Cardiac atrium fibroblast (primary cell): ENCODE measurements around the gene DOCK9. TPM values are rescaled to one million over a fixed set of nuclear protein-coding genes. Genes with fewer than 3 reads are reported as not detected.

Source experiments
- total RNA-seq: library from RNA; depleted of rRNA; stranded (reverse); fragments of >200 nt; gene quantifications from 2 replicates; pipeline ENCODE4 v1.2.3, GENCODE V29; 2015

DOCK9 gene
- total RNA-seq = 31.2 and 38.2 TPM in 2 replicates

GRCh38 chr13:98977568-98978265, at the start of gene DOCK9:
Gene DOCK9, minus strand, starts transcription at chr13:98978064. Its CDS starts 155 bp downstream, at chr13:98977909.

DNA sequence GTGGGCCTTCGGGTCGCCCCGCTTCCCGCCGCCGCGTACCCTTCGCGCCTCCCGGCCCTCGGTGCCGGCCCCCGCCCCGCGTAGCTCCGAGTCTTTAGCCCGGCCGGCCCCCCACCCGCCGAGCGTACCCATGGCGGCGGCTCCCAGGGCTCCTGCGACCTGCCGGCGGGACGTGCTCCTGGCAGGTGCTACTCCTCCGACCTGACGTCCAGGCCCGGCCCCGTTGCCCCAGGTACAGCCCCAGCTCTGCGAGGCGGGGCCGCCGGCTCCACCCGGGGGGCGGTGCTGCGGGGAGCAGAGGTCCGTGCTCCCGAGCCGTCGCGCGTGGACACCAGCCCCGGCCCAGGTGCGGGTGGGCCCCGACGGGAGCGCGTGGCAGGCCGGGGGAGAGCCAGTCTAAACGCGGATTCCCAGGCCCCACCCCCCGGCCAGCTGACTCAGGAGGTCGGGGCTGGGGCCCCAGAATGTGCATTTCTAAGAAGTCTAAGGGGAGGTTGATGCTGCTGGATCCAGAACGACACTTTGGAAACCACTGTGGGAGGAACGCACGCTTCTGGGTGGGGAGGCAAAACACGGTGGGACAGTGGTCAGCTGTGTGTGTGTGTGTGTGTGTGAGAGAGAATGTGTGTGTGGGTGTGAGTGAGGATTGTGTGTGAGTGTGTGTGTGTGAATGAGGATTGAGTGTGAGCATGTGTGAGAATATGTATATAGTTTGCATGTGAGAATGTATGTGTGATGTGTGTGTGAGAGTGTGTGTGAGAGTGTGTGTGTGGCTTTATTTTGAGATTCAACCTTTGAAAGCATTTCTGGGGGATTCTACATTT, 225.2 kb downstream of the DOCK9 start, which contains the start of gene SLC15A1:
Gene SLC15A1 (minus strand): TSS at position 206 of the 824 bp plus-strand sequence. CDS start 74 bp downstream, at position 132.

Other genes with a start within 250 kb of the DOCK9 start
- not detected in 2 replicates for gene SLC15A1, start 225.4 kb downstream of the DOCK9 start, total RNA-seq
- gene UBAC2, start 222.8 kb upstream of the DOCK9 start, total RNA-seq = 35.9 and 38.2 TPM in 2 replicates